RPMI8226 (cell line): ENCODE results near the gene RPTOR.

Experiments
- DNase-seq: peaks from one replicate; pipeline ENCODE4 v3.0.0-alpha.2; 2015

RPTOR gene

GRCh38 chr17:80822700-80823410, 278.2 kb downstream of the RPTOR start:
- DNase-seq, result no peak

DNA sequence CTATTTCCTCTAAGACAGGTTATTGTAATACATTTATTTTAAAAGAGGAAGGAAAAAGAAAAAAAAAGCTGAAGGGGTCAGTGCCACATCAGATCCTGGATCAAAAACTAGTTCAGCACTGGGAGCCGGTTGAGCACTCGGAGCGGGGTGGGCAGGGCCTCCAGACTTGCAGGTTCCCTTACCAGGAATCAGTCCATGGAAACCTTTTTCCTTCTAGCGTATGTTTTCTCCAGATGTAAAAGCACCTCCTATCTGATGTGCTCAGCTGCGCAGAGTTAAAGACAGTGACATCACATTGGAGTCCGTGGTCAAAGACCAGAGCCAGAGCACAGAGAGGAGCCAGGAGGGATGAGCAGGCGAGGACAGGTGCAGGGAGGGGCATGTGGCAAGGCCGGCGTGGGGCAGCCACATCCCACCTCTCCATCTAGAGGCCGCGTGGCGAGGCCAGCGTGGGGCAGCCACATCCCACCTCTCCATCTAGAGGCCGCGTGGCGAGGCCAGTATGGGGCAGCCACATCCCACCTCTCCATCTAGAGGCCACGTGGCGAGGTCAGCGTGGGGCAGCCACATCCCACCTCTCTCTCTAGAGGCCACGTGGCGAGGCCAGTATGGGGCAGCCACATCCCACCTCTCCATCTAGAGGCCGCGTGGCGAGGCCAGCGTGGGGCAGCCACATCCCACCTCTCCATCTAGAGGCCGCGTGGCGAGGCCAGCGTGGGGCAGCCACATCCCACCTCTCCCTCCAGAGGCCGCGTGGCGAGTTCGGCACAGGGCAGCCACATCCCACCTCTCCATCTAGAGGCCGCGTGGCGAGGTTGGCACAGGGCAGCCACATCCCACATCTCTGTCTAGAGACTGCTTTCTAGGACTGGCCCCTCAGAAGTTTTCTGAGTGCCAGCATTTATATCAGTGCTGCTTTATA, 280.2 kb downstream of the RPTOR start:
- no peak for DNase-seq

- DNase-seq, result no peak
These were observed 281.1 kb downstream of the RPTOR start for GRCh38 chr17:80825471-80826345.

DNA sequence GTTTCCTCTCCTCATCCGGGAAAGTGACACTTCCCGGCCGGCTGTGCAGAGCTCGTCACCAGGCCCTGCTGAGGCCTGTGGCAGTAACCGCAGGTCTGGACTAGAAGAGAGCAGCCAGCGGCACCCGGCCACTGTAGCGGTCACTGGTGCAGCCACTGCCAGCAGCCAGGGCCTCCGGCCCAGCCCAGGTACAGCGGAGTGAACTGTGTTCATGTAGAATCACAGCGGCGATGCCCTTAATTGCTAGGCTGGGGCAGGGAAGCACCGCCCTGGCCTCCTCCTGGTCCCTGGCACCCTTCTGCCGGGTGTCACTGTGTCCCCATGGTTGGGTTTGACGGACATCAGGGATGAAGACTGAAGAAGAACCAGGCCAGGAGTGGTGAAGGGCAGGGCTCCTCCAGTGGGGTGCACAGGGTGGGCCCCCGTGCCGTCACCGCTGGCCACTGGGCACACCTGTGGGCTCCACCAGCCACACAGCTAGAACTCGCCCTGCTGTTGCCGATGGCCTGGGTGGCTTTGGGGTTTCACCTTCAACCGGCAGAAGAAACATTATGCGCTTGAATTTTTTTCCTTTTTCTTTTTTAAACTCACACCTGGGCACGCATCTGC, 281.8 kb downstream of the RPTOR start:
- no peak for DNase-seq

- no peak for DNase-seq
These were observed 282.5 kb downstream of the RPTOR start for GRCh38 chr17:80826955-80827645.

- DNase-seq, result no peak
These were observed 283.3 kb downstream of the RPTOR start for GRCh38 chr17:80827646-80828643.

DNA sequence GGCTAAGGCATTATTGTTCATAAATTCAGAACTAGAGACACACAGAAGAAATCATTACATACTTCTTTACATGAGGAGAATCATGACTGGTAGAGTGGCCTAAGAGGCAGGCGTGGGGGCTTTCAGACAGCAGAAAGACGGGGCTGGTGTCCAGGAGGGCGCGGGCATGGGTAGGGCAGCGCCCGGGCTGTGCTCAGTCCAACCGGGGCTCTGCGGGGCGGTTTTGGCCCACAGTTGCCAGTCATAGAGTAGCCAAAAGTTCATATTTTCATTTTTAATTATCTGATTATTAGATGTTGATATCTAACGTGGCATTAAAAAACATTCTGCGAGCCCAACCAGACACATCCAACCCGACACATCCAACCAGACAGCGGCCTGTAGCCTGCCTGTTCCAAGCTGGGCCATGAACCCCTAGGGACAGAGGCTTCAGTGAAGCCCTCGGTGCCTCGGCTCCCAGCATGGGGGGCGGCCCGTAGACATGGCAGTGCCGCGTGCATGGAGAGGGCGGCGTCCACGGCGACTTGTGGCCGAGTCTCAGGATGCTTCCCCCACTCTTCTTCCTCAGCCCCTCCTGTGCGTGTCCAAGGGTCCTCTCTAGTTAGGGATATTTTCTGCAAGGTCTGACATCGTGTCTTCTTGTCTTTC, 284.7 kb downstream of the RPTOR start:
- DNase-seq, result no peak

DNA sequence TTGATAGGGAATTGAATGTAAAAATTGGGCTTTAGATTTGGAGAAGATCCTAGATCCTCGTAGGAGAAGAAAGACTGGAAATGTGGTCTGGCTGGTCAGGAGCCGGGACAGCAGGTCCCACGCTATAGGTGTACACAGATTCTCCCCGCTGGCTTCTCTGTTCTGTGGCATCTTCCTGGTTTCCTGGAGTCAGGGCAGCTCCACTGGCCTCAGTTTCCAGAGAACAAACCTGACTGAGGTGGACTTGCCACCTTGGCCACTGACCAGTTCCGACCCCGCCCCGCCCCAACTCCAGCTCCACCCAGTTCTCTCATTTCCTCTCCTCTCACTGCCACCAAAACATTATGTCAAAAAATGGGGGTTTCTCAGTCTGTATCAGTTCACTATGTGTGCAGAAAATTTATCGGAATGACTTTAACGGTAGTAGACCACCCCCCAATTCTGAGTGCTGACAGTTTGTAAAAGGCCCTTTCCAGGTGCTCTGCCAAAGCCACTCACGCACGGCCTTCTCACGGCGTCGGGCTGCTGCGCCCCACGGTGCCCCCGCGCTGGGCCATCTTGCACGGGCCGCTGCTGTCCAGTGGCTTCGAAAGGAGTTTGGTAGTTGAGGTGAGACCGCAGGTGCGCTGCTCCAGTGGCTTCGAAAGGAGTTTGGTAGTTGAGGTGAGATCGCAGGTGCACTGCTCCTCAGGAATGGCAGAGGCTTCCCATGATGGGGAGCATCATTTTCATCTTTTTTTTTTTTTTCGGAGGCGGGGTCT, 285.6 kb downstream of the RPTOR start:
- no peak for DNase-seq

DNA sequence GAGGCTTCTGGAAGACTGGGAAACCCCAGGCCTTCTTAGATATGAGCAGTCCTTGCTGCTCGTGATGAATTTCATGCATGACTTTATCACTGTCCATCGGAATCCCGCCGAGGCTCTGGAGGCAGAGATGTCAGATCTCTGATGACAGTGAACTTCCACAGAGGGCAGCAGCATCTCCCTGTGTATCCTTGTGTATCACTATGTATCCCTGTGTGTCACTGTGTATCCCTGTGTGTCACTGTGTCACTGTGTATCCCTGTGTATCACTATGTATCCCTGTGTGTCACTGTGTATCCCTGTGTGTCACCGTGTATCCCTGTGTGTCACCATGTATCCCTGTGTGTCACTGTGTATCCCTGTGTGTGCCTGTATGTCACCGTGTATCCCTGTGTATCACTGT, 286.9 kb downstream of the RPTOR start:
- DNase-seq, result no peak

DNA sequence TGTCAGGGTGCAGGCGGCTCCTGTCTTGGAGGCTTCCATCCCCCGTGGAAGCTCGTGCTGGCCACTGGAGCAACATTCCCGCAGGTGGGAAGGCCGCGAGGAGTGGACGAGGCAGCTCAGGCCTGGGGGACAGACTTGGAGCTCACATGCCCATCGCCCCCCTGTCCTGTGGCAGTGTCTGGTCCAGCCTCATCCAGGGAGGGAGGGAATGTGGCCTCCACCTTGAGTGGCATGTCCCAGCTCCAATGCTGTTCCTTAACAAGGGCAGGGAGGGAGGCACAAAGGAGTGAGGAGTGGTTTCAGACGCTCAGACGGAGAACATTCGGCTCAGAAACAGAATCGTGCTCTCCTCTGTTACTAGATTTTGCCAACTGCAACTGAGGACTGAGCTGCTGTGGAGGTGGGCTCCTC, 287.6 kb downstream of the RPTOR start:
- no peak for DNase-seq

DNA sequence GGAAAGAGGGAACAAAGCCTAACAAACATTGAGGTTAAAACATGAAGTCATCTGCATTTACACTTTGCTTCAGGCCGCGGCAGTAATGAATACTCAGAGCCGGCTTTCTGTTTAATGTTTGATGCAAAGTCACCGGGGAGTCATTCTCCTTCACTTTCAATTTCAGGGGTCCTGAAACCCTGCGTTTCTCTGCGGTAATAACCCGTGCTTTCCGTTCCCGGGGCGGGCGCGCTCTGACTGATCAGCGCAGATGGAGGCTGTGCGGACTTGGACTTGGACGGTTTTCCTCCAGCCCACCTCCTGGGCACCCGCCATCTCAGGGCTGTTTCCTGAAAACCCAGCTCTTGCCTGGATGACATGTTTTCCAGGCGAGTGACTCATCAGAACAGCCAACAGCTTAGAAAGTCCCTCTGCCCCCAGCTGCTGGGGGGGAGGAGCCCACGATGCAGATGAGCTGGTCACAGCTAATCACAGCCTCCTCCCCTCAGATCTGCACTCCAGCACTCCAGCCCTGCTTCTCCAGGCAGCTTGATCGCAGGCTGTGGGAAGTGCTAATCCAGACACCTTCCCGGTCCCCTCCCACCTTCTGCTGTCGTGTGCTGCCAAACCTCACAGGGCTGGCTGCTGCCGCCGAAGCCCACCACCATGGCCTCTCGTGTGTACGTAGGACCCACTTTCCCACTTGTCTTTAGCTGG, 288.4 kb downstream of the RPTOR start:
- DNase-seq, result peak; percentile 25

DNA sequence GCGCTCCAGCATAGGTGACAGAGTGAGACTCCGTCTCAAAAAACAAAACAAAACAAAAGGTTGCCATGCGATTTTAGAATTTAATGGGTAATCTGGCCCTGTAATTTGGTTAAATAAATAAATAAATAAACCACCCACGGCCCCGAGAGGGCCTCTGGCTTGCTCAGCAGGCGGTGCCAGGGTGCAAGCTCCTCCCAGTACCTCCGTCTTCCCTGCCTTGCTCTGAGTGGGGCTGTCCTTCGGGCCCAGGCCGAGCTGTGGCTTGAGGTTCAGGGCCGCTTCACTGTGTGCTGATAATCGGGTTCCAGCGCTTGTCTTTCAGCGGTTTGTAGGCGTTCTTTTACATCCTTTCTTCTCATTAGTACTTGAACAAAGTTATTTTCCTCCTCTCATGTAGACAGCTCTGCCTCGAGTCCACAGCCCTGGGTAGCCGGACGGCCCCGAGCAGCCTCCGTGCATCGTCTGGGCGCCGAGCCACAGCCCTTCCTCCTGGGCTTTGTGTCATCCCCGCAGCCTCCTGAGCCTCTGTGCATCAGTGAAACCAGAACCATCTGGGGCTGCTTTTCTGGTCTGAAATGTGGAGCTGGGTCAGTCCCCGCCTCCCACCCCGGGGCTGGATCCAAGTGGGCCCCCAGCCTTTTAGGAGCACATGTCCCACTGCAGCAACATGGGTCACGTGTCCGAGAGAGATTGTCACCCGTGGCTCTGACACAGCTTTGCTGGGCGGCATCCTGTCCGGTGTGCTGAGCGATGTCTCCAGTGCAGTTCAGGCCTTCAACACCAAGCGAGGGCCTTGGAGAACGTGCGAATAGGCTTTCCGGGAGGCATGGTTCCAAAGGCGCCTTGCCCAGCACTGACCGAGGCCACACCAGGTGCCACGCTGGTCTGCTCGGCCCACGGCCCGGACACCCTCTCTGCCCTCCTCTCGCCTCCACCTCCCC, 289.6 kb downstream of the RPTOR start:
- DNase-seq, result no peak

- DNase-seq, result no peak
These were observed 290.2 kb downstream of the RPTOR start for GRCh38 chr17:80834893-80835275.

DNA sequence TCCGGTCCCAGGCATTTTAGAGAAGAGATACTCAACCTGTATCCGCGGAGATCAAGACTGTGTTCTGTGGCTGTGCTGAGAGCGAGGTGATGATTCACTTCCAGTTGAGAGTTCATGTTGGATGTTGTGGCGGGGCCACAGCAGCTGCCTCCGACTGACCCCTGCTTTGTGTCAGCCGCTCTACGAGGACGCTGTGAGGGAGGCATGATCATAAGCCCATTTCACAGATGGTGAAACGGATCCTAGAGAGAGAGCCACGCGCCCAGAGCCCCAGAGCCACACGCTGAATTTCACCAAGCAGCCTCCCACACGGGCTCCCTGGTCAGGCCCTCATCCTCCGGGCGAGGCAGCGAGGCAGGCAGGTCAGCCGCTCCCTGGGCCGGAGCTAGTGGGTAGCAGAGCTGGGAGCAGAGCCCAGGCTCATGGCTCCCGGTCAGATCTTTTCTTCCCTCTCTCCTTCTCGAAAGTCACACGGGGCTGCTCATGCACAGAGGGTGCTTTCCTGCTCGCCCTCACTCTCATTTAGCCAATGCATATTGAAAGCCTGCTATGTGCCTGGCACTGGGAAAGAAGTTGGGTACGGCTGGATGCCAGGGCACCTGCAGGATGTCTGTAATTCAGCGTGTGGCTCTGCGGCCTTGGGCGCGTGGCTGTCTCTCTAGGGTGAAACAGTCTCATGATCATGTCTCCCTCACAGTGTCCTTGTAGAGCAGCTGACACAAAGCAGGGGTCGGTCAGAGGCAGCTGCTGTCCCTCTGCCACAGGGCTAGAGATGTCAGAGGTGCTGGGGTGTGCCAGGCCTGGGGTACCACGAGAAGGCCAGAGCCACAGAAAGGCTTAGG, 291.4 kb downstream of the RPTOR start:
- DNase-seq, result no peak

- no peak for DNase-seq
These were observed 292.0 kb downstream of the RPTOR start for GRCh38 chr17:80836658-80836965.

- no peak for DNase-seq
These were observed 292.4 kb downstream of the RPTOR start for GRCh38 chr17:80836971-80837481.

DNA sequence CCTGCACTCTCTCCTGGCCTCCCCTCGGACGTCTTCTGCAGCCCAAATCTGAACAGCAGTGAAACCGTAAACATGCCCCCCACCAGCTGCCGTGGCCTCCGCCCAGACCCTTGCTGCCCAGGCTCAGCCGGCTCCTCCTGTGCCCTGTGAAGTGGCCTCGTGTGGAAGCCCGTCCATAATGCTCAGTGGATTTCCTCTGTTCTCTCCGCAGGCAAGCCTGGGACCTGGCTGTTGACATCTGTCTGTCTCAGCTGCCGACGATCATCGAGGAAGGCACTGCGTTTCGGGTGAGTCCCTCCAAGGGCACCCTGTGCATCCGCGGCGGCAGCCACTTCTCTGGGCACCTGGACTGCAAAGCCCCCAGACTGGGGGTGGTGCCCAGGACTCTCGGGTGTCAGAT, 293.1 kb downstream of the RPTOR start:
- DNase-seq, result no peak
